Cardiac fibroblast (primary cell): ENCODE measurements around the gene GRIK2.

Source experiments
- DNase-seq, 2 donors: peaks; one replicate each; pipeline versions ENCODE4 v3.0.0 to v3.0.0-alpha.2; 2010; ENCODE audit warnings: low read depth in 2 of 2
- H3K4me3 ChIP-seq, 2 donors: replicated peaks in 1 of 2; 1 replicate in 1 of 2; 2 replicates in 1 of 2; pipeline ENCODE4 v1.5.1; 2011; ENCODE audit warnings: low read depth in 2 of 2, low read length in 2 of 2, mild to moderate bottlenecking in 2 of 2, moderate library complexity in 1 of 2
- CTCF ChIP-seq: IDR thresholded peaks from one replicate; pipeline ENCODE4 v1.5.1; 2011; ENCODE audit warnings: low read depth, mild to moderate bottlenecking, low read length, inconsistent platforms

GRIK2 gene

GRCh38 chr6:101597693-101598092, 204.2 kb downstream of the GRIK2 start:
- no peak overlapping the region for H3K4me3 ChIP-seq
- DNase-seq: peak; percentile 61 to 84
- TF ChIP-seq CTCF: no peak

GRCh38 chr6:101605426-101605825, 211.9 kb downstream of the GRIK2 start:
- TF ChIP-seq CTCF: no peak
- DNase-seq: no peak
- no peak overlapping the region for H3K4me3 ChIP-seq

- DNase-seq: no peak
Observed at GRCh38 chr6:101605874-101606273, 212.4 kb downstream of the GRIK2 start.

GRCh38 chr6:101607111-101607690, 213.7 kb downstream of the GRIK2 start:
- no peak for DNase-seq
- no peak for TF ChIP-seq CTCF
- no peak overlapping the region for H3K4me3 ChIP-seq

More at GRCh38 chr6:101605874-101606273, 212.4 kb downstream of the GRIK2 start:
- H3K4me3 ChIP-seq: no peak overlapping the region
- TF ChIP-seq CTCF: no peak

- DNase-seq: no peak
- no peak overlapping the region for H3K4me3 ChIP-seq
- no peak for TF ChIP-seq CTCF
Observed at GRCh38 chr6:101608703-101609102, 215.2 kb downstream of the GRIK2 start.

GRCh38 chr6:101613556-101613955, 220.0 kb downstream of the GRIK2 start:
- H3K4me3 ChIP-seq: no peak overlapping the region
- no peak for DNase-seq
- TF ChIP-seq CTCF: no peak

GRCh38 chr6:101614774-101615173, 221.3 kb downstream of the GRIK2 start:
- no peak overlapping the region for H3K4me3 ChIP-seq
- TF ChIP-seq CTCF: no peak
- DNase-seq: peak; percentile 13 to 72
